Endothelial cell of umbilical vein (primary cell): ENCODE data around the gene MAFF. TPM values are rescaled to one million over a fixed set of nuclear protein-coding genes. Genes with fewer than 3 reads are reported as not detected.

ENCODE experiments used
- BruUV-seq: library from RNA; stranded (reverse); fragments of 400-500 nt; replicated peaks from 2 replicates; lab custom pipeline; 2021; lab: Mats Ljungman, UMichigan
- CTCF ChIA-PET: fragments of 300-600, 350-600 bp; sonication (Branson Sonifier 250); formaldehyde crosslinking; loops from one replicate; lab custom pipeline; 2021; ENCODE audit warnings: antibody characterized with exemption, inconsistent platforms; lab: Charles Lee
- POLR2A ChIA-PET: fragments of 300-600, 350-600 bp; sonication (Branson Sonifier 250); formaldehyde crosslinking; loops from one replicate; lab custom pipeline; 2021; ENCODE audit warnings: antibody characterized with exemption, inconsistent platforms; lab: Charles Lee
- DNase-seq: peaks from one replicate; pipeline ENCODE4 v3.0.0-alpha.2; 2011; ENCODE audit warnings: low read depth, low spot score
- FAIRE-seq: peaks from 2 replicates; lab custom pipeline; 2011; peaks lifted over from hg19 to GRCh38; lab: Jason Lieb, UNC
- H2AFZ ChIP-seq: 2 replicates; pipeline ENCODE4 v1.6.0; 2012; ENCODE audit warnings: low read depth, low read length, control low read depth, inconsistent platforms
- H3K27ac ChIP-seq: 2 replicates; pipeline ENCODE4 v1.5.1; 2011; ENCODE audit warnings: low read depth, mild to moderate bottlenecking, control low read depth, low read length, moderate library complexity; ENCODE audit not compliant: insufficient read depth
- H3K27me3 ChIP-seq, 2 experiments: 2 replicates each; pipeline versions ENCODE4 v1.6.0 to v1.6.1; 2011; ENCODE audit warnings: low read length in 2 of 2, mixed read lengths in 1 of 2; ENCODE audit not compliant: control insufficient read depth in 2 of 2, insufficient read depth in 2 of 2
- H3K36me3 ChIP-seq, 2 experiments: 2 replicates in 1 of 2; 3 replicates in 1 of 2; pipeline ENCODE4 v1.5.1; 2011; ENCODE audit warnings: low read length in 2 of 2, mild to moderate bottlenecking in 1 of 2, moderate library complexity in 1 of 2; ENCODE audit not compliant: control insufficient read depth in 2 of 2, insufficient read depth in 2 of 2; ENCODE audit errors: extremely low read depth in 1 of 2
- H3K4me1 ChIP-seq: 3 replicates; pipeline ENCODE4 v1.5.1; 2011; ENCODE audit warnings: mild to moderate bottlenecking, low read length; ENCODE audit not compliant: control insufficient read depth, insufficient read depth; ENCODE audit errors: extremely low read depth
- H3K4me2 ChIP-seq: 2 replicates; pipeline ENCODE4 v1.6.1; 2011; ENCODE audit warnings: low read length, control low read depth, mixed read lengths; ENCODE audit not compliant: insufficient read depth
- H3K4me3 ChIP-seq, 3 experiments: fragments of 200-600 bp in 1 of 3; sonication (generic), shearing (Covaris generic) in 1 of 3; replicated peaks in 1 of 3; 2 replicates each; pipeline ENCODE4 v1.5.1; 2011 to 2016; ENCODE audit warnings: control low read depth in 3 of 3, low read length in 3 of 3, mild to moderate bottlenecking in 2 of 3, inconsistent platforms in 1 of 3, low read depth in 1 of 3, moderate library complexity in 1 of 3; ENCODE audit not compliant: insufficient read depth in 1 of 3
- H3K79me2 ChIP-seq: 2 replicates; pipeline ENCODE4 v1.6.0; 2012; ENCODE audit warnings: low read length, inconsistent platforms; ENCODE audit not compliant: control insufficient read depth, insufficient read depth
- H3K9ac ChIP-seq: replicated peaks from 2 replicates; pipeline ENCODE3; 2011; ENCODE audit warnings: low read length, control low read depth; ENCODE audit not compliant: insufficient read depth; ENCODE audit errors: extremely low read depth
- H3K9me1 ChIP-seq: replicated peaks from 3 replicates; pipeline ENCODE4 v1.6.0; 2011; ENCODE audit warnings: mild to moderate bottlenecking, low read length; ENCODE audit not compliant: control insufficient read depth, insufficient read depth; ENCODE audit errors: extremely low read depth
- H3K9me3 ChIP-seq: replicated peaks from 2 replicates; pipeline ENCODE4 v1.5.1; 2012; ENCODE audit warnings: low read length, inconsistent platforms; ENCODE audit not compliant: control insufficient read depth, insufficient read depth
- H4K20me1 ChIP-seq: replicated peaks from 2 replicates; pipeline ENCODE3; 2011; ENCODE audit warnings: mild to moderate bottlenecking, low read length; ENCODE audit not compliant: control insufficient read depth, insufficient read depth; ENCODE audit errors: extremely low read depth
- EZH2 ChIP-seq: IDR thresholded peaks from 2 replicates; pipeline ENCODE4 v1.6.1; 2012; ENCODE audit warnings: borderline replicate concordance, low read depth, mild to moderate bottlenecking, moderate library complexity, low read length, inconsistent platforms; ENCODE audit not compliant: severe bottlenecking
- FOS ChIP-seq: IDR thresholded peaks from 2 replicates; pipeline ENCODE4 v1.6.1; 2011; ENCODE audit warnings: mild to moderate bottlenecking, low read length, moderate library complexity, borderline replicate concordance; ENCODE audit not compliant: insufficient read depth
- GATA2 ChIP-seq: IDR thresholded peaks from 2 replicates; pipeline ENCODE4 v1.7.0; 2011; ENCODE audit warnings: low read depth, mild to moderate bottlenecking, moderate library complexity, mixed read lengths, low read length; ENCODE audit not compliant: insufficient read length, insufficient read depth
- JUN ChIP-seq: IDR thresholded peaks from 2 replicates; pipeline ENCODE4 v1.6.1; 2011; ENCODE audit warnings: borderline replicate concordance, low read depth; ENCODE audit not compliant: insufficient read length, insufficient read depth
- MYC ChIP-seq: IDR thresholded peaks from one replicate; pipeline ENCODE4 v1.6.1; 2011; ENCODE audit warnings: mild to moderate bottlenecking, low read depth, low read length
- POLR2A ChIP-seq: IDR thresholded peaks from 2 replicates; pipeline ENCODE4 v1.6.1; 2012; ENCODE audit warnings: low read depth, mild to moderate bottlenecking, control low read depth, low read length
- POLR2AphosphoS5 ChIP-seq: IDR thresholded peaks from 2 replicates; pipeline ENCODE4 v1.6.1; 2012; ENCODE audit warnings: low read depth, mild to moderate bottlenecking, control low read depth, low read length, moderate library complexity; ENCODE audit not compliant: insufficient read depth
- dilution Hi-C: fragments of 300-500 bp; cut with MboI; formaldehyde crosslinking; loops from one replicate; pipeline ENCODE4 v1.15.0; 2019; ENCODE audit warnings: low sequenced_read_pairs; ENCODE audit not compliant: extremely low pct_ligation_motif_present
- intact Hi-C: fragments of 100-400 bp; cut with micrococcal nuclease; formaldehyde crosslinking; loops from one replicate; pipeline ENCODE4 v1.10.0; 2022
- polyA plus RNA-seq, 4 experiments: library from polyadenylated mRNA; depleted of rRNA in 3 of 4; stranded (reverse) in 3 of 4; unstranded in 1 of 4; fragments of >200 nt; gene quantifications; 2 replicates each; pipeline versions ENCODE4 v1.2.1 to v1.2.3, GENCODE V29; 2011 to 2012; ENCODE audit warnings: missing spikeins in 1 of 4
- total RNA-seq: library from RNA; stranded (reverse); gene quantifications from 2 replicates; pipeline ENCODE4 v1.2.3, GENCODE V29; 2021
- TF ChIP-seq, protein P1 (sequence below): IDR thresholded peaks from 2 replicates; pipeline ENCODE4 v1.6.1; 2011; ENCODE audit not compliant: insufficient read depth, insufficient read length
- TF ChIP-seq, protein P2 (sequence below), 2 donors: IDR thresholded peaks; 1 replicate in 1 of 2; 2 replicates in 1 of 2; pipeline ENCODE4 v1.5.1; 2011; ENCODE audit warnings: low read length in 2 of 2, mild to moderate bottlenecking in 2 of 2, moderate library complexity in 2 of 2, control low read depth in 1 of 2, inconsistent platforms in 1 of 2, low read depth in 1 of 2; ENCODE audit not compliant: insufficient read depth in 1 of 2; ENCODE audit errors: extremely low read depth in 1 of 2

The MAFF gene
- total and polyA plus RNA-seq, 2 donors (not counting 3 experiments of a cell fraction or from before 2014, with no cell fraction given) = 29.0 to 61.2 TPM

DNA sequence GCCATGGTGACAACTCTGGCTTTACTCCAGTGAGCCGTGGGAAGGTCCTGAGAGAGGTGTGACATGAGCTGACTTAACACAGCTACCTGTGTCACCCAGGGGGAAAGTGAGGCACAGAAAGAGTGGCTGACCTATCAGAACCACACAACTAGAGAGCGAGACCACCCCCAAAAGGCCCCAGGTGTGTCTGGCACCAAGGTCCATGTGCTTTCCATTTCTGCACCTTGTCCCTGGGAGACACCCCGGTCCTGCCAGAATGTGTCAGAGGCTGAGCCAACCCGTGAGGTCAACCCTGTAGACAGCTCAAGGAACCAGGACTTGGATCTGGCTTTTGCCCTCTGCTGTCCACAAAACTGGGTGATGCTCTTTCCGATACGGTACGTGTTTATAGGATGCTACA is 9.8 kb downstream of the MAFF start:
- H4K20me1 ChIP-seq = no peaks in the 10 kb centered on the region
- no peak overlapping the region for H3K27ac ChIP-seq
- H3K9me1 ChIP-seq = no peaks in the 10 kb centered on the region
- no peak overlapping the region for H3K4me2 ChIP-seq
- dilution Hi-C loops = no loop called here
- DNase-seq (no peak), FAIRE-seq (no peak)
- peaks cover 9% of the 10 kb centered on the region for H3K4me1 ChIP-seq
- no peak overlapping the region for H3K4me3 ChIP-seq
- H3K79me2 ChIP-seq = peaks cover 74% of the 10 kb centered on the region
- H2AFZ ChIP-seq = no peak overlapping the region
- H3K36me3 ChIP-seq = peaks cover 19 to 21% of the 10 kb centered on the region in 2 experiments
- no TSS peak for BruUV-seq
- no peaks in the 10 kb centered on the region for H3K9me3 ChIP-seq
- no peak for TF ChIP-seq GATA2
- TF ChIP-seq, protein P1, sequence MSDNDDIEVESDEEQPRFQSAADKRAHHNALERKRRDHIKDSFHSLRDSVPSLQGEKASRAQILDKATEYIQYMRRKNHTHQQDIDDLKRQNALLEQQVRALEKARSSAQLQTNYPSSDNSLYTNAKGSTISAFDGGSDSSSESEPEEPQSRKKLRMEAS = no peak
- no peak for TF ChIP-seq POLR2AphosphoS5
- no peak for TF ChIP-seq EZH2
- TF ChIP-seq JUN = no peak
- TF ChIP-seq, protein P2, sequence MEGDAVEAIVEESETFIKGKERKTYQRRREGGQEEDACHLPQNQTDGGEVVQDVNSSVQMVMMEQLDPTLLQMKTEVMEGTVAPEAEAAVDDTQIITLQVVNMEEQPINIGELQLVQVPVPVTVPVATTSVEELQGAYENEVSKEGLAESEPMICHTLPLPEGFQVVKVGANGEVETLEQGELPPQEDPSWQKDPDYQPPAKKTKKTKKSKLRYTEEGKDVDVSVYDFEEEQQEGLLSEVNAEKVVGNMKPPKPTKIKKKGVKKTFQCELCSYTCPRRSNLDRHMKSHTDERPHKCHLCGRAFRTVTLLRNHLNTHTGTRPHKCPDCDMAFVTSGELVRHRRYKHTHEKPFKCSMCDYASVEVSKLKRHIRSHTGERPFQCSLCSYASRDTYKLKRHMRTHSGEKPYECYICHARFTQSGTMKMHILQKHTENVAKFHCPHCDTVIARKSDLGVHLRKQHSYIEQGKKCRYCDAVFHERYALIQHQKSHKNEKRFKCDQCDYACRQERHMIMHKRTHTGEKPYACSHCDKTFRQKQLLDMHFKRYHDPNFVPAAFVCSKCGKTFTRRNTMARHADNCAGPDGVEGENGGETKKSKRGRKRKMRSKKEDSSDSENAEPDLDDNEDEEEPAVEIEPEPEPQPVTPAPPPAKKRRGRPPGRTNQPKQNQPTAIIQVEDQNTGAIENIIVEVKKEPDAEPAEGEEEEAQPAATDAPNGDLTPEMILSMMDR (IDR thresholded peaks at IDR 0.05; ENCODE audit: extremely low read depth in 1 of 2, insufficient read depth in 1 of 2, low read depth in 1 of 2, low read length in 2 of 2) = no peak
- no peak for TF ChIP-seq FOS
- no peak for TF ChIP-seq POLR2A
- no peak for TF ChIP-seq MYC
- H3K27me3 ChIP-seq = no peaks in the 10 kb centered on the region
- intact Hi-C loops = no loop called here
- ChIA-PET CTCF (interaction anchor here (1.7 to 2.3 kb wide), 3 partner anchors 97 to 159 kb away, joined by 6 to 16 read pairs (median 7); no protein-coding TSS in a partner anchor), POLR2A (no interaction called here)
- H3K9ac ChIP-seq = no peak overlapping the region
